Measurements from ENCODE around the gene TP53BP2.

DNA sequence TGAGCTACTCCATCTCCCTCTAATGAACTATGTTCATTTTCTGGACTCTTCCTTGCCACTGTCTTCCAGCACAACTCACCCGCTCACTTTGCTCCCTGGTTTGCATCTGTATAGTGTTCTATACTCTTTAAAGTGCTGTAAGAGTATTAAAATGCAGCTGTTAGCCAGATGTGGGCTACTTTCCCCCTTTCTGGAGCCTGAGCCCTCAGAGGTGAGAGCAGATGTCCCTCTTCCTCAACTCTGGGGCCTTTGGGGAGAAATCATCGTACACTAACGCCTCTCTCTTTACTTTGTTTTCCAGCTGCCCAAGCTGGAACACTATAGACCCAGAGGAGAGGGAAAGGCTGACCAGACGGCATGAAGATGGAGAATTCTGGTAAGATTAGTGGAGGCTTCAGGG is 94.1 kb downstream of the TP53BP2 start:
- TF ChIP-seq POLR2A (IDR thresholded peaks at IDR 0.05): no peak
- TF ChIP-seq, protein P1, sequence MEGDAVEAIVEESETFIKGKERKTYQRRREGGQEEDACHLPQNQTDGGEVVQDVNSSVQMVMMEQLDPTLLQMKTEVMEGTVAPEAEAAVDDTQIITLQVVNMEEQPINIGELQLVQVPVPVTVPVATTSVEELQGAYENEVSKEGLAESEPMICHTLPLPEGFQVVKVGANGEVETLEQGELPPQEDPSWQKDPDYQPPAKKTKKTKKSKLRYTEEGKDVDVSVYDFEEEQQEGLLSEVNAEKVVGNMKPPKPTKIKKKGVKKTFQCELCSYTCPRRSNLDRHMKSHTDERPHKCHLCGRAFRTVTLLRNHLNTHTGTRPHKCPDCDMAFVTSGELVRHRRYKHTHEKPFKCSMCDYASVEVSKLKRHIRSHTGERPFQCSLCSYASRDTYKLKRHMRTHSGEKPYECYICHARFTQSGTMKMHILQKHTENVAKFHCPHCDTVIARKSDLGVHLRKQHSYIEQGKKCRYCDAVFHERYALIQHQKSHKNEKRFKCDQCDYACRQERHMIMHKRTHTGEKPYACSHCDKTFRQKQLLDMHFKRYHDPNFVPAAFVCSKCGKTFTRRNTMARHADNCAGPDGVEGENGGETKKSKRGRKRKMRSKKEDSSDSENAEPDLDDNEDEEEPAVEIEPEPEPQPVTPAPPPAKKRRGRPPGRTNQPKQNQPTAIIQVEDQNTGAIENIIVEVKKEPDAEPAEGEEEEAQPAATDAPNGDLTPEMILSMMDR (IDR thresholded peaks at IDR 0.05 in 8 of 11, conservative IDR thresholded peaks at IDR 0.05 in 3 of 11): no peak
